Measurements from ENCODE around the gene PIWIL4.

Gene PIWIL4

DNA sequence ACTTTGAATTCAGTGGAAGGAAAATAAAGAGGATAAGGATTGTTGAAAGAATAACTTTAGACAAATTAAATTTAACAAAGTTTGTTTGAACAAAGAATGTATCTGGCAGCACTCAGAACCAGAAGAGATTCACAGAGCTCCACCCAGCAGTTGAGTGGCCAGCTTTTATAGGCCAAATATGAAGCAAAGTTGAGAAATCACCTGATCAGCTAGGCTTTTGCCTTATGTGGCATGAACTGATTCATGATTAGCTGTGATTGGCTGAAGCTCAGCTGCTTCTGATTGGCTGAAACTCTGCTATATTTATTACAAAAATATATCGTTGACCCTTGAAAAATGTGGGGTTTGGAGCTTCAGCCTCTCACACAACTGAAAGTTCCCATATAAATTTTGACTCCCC lies 62.6 kb downstream of the PIWIL4 start:
- Histone ChIP-seq H3K9me3 (ENCODE audit: insufficient read depth, low read length, severe bottlenecking) (no peaks in the 10 kb centered on the region), H3K4me3 (ENCODE audit: low read depth in 1 of 2, low read length in 2 of 2) (no peak overlapping the region), H3K4me2 (ENCODE audit: insufficient read depth, low read length) (no peak overlapping the region), H3K27me3 (ENCODE audit: insufficient read depth, low read length, poor library complexity) (no peaks in the 10 kb centered on the region), H3K79me2 (ENCODE audit: insufficient read depth, low read length) (no peaks in the 10 kb centered on the region), H4K20me1 (ENCODE audit: insufficient read depth, low read length) (no peaks in the 10 kb centered on the region), H2AFZ (ENCODE audit: low read depth, low read length) (no peak overlapping the region), H3K27ac (ENCODE audit: low read length) (no peak overlapping the region), H3K36me3 (ENCODE audit: insufficient read depth, low read length) (no peaks in the 10 kb centered on the region), H3K4me1 (ENCODE audit: insufficient read depth, low read length) (no peaks in the 10 kb centered on the region), H3K9ac (ENCODE audit: low read depth, low read length) (no peak overlapping the region)
- ATAC-seq (ENCODE audit: insufficient read depth, low read depth) (no peak), DNase-seq (no peak)
- TF ChIP-seq, protein P1, sequence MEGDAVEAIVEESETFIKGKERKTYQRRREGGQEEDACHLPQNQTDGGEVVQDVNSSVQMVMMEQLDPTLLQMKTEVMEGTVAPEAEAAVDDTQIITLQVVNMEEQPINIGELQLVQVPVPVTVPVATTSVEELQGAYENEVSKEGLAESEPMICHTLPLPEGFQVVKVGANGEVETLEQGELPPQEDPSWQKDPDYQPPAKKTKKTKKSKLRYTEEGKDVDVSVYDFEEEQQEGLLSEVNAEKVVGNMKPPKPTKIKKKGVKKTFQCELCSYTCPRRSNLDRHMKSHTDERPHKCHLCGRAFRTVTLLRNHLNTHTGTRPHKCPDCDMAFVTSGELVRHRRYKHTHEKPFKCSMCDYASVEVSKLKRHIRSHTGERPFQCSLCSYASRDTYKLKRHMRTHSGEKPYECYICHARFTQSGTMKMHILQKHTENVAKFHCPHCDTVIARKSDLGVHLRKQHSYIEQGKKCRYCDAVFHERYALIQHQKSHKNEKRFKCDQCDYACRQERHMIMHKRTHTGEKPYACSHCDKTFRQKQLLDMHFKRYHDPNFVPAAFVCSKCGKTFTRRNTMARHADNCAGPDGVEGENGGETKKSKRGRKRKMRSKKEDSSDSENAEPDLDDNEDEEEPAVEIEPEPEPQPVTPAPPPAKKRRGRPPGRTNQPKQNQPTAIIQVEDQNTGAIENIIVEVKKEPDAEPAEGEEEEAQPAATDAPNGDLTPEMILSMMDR (IDR thresholded peaks at IDR 0.05; ENCODE audit: borderline replicate concordance, extremely low read depth, low read length, poor library complexity, severe bottlenecking): no peak
- TF ChIP-seq EZH2 (IDR thresholded peaks at IDR 0.05; ENCODE audit: borderline replicate concordance, low read depth, low read length, severe bottlenecking): no peak

DNA sequence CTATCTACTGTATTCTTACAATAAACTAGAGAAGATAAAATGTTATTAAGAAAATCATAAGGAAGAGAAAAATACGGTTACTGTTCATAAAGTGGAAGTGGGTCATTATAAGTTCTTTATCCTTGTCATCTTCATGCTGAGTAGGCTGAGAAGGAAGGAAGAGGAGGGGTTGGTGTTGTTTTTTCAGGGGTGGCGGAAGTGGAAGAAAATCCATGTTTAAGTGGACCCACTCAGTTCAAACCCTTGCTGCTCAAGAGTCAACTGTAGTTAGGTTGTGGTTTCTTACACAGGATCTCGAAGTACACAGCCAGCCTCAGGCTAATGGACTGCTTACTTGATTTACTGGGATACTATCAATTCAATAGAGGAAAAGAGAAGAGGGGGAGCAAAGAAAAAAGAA lies 63.1 kb downstream of the PIWIL4 start:
- H4K20me1 ChIP-seq (ENCODE audit: insufficient read depth, low read length): no peaks in the 10 kb centered on the region
- no peaks in the 10 kb centered on the region for H3K9me3 ChIP-seq (ENCODE audit: insufficient read depth, low read length, severe bottlenecking)
- H2AFZ ChIP-seq (ENCODE audit: low read depth, low read length): no peak overlapping the region
- H3K4me2 ChIP-seq (ENCODE audit: insufficient read depth, low read length): no peak overlapping the region
- H3K9ac ChIP-seq (ENCODE audit: low read depth, low read length): no peak overlapping the region
- no peak overlapping the region for H3K4me3 ChIP-seq (ENCODE audit: low read depth in 1 of 2, low read length in 2 of 2)
- no peaks in the 10 kb centered on the region for H3K4me1 ChIP-seq (ENCODE audit: insufficient read depth, low read length)
- no peaks in the 10 kb centered on the region for H3K27me3 ChIP-seq (ENCODE audit: insufficient read depth, low read length, poor library complexity)
- no peak overlapping the region for H3K27ac ChIP-seq (ENCODE audit: low read length)
- no peaks in the 10 kb centered on the region for H3K79me2 ChIP-seq (ENCODE audit: insufficient read depth, low read length)
- TF ChIP-seq, protein P1 (IDR thresholded peaks at IDR 0.05; ENCODE audit: borderline replicate concordance, extremely low read depth, low read length, poor library complexity, severe bottlenecking): no peak
- no peak for TF ChIP-seq EZH2 (IDR thresholded peaks at IDR 0.05; ENCODE audit: borderline replicate concordance, low read depth, low read length, severe bottlenecking)
- ATAC-seq (ENCODE audit: insufficient read depth, low read depth) (no peak), DNase-seq (no peak)
- no peaks in the 10 kb centered on the region for H3K36me3 ChIP-seq (ENCODE audit: insufficient read depth, low read length)

DNA sequence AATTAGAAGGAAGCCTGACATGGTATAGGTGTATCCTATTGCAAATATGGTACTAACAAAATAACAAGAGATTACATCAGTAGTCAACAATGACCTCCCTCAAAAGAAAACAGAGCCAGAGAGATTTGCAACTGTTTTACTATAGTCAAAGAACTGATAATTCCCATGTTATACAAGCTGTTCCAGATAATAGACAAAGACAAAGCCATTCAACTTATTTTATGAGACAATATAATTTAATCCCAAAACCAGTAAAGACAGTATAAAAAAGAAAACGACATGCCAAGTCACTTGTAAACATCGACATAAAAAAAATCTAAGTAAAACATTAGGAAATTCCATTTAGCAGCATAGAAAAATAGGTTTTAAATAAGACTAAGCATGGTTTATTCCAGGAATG lies 65.2 kb downstream of the PIWIL4 start:
- H3K4me3 ChIP-seq (ENCODE audit: low read depth in 1 of 2, low read length in 2 of 2): no peak overlapping the region
- DNase-seq (no peak), ATAC-seq (ENCODE audit: insufficient read depth, low read depth) (no peak)
- H2AFZ ChIP-seq (ENCODE audit: low read depth, low read length): no peak overlapping the region
- no peak overlapping the region for H3K27ac ChIP-seq (ENCODE audit: low read length)
- H3K9me3 ChIP-seq (ENCODE audit: insufficient read depth, low read length, severe bottlenecking): no peaks in the 10 kb centered on the region
- no peaks in the 10 kb centered on the region for H3K27me3 ChIP-seq (ENCODE audit: insufficient read depth, low read length, poor library complexity)
- H3K9ac ChIP-seq (ENCODE audit: low read depth, low read length): no peak overlapping the region
- no peaks in the 10 kb centered on the region for H3K36me3 ChIP-seq (ENCODE audit: insufficient read depth, low read length)
- no peaks in the 10 kb centered on the region for H3K4me1 ChIP-seq (ENCODE audit: insufficient read depth, low read length)
- no peak overlapping the region for H3K4me2 ChIP-seq (ENCODE audit: insufficient read depth, low read length)
- H3K79me2 ChIP-seq (ENCODE audit: insufficient read depth, low read length): no peaks in the 10 kb centered on the region
- no peaks in the 10 kb centered on the region for H4K20me1 ChIP-seq (ENCODE audit: insufficient read depth, low read length)
- TF ChIP-seq, protein P1 (IDR thresholded peaks at IDR 0.05; ENCODE audit: borderline replicate concordance, extremely low read depth, low read length, poor library complexity, severe bottlenecking): no peak
- TF ChIP-seq EZH2 (IDR thresholded peaks at IDR 0.05; ENCODE audit: borderline replicate concordance, low read depth, low read length, severe bottlenecking): no peak

DNA sequence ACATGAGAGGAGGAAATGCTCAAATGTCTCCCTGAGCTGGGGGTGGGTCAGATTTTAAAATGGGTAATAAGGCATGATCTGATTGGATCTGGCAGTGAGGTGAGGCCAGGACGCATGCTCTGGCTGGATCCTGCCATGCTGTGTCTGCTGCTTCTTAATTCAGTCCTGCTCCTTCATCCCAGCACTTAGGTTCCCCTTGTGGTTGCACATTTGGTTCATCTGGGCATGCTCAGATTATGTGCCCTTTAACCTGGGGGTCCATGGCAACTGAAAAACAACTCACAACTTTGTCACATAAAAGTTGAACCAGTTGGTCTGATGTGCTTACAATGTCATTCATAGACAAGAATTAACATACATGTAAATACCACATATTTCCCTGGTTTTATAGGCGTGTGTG lies 67.9 kb downstream of the PIWIL4 start:
- no peak for DNase-seq

More for the DNA sequence above, 67.9 kb downstream of the PIWIL4 start:
- Histone ChIP-seq H3K4me1 (ENCODE audit: insufficient read depth, low read length) (no peaks in the 10 kb centered on the region), H3K27me3 (ENCODE audit: insufficient read depth, low read length, poor library complexity) (no peaks in the 10 kb centered on the region), H3K9ac (ENCODE audit: low read depth, low read length) (no peak overlapping the region), H4K20me1 (ENCODE audit: insufficient read depth, low read length) (no peaks in the 10 kb centered on the region), H3K27ac (ENCODE audit: low read length) (no peak overlapping the region), H3K4me3 (ENCODE audit: low read depth in 1 of 2, low read length in 2 of 2) (no peak overlapping the region), H3K36me3 (ENCODE audit: insufficient read depth, low read length) (no peaks in the 10 kb centered on the region), H2AFZ (ENCODE audit: low read depth, low read length) (no peak overlapping the region), H3K4me2 (ENCODE audit: insufficient read depth, low read length) (no peak overlapping the region), H3K9me3 (ENCODE audit: insufficient read depth, low read length, severe bottlenecking) (no peaks in the 10 kb centered on the region), H3K79me2 (ENCODE audit: insufficient read depth, low read length) (no peaks in the 10 kb centered on the region)
- no peak for ATAC-seq (ENCODE audit: insufficient read depth, low read depth)
- TF ChIP-seq, protein P1 (IDR thresholded peaks at IDR 0.05; ENCODE audit: borderline replicate concordance, extremely low read depth, low read length, poor library complexity, severe bottlenecking): no peak
- TF ChIP-seq EZH2 (IDR thresholded peaks at IDR 0.05; ENCODE audit: borderline replicate concordance, low read depth, low read length, severe bottlenecking): no peak
